Lower lobe of right lung (tissue), 2 donors: ENCODE measurements around the gene PTPRCAP. TPM values are rescaled to one million over a fixed set of nuclear protein-coding genes. Genes with fewer than 3 reads are reported as not detected.

Experiments
- ATAC-seq, 2 donors: fragments of 200-7000 bp; cut with Tn5 transposase; one replicate each; pipeline ENCODE4 v1.9.1; 2020 to 2022; ENCODE audit warnings: mild to moderate bottlenecking in 2 of 2, moderate library complexity in 2 of 2
- DNase-seq: peaks from one replicate; pipeline ENCODE4 v3.0.0-alpha.2; 2020
- H3K27ac ChIP-seq: fragments of 200-600 bp; one replicate; pipeline ENCODE4 v1.8.0; 2022
- H3K27me3 ChIP-seq: fragments of 200-600 bp; one replicate; pipeline ENCODE4 v1.8.0; 2022; ENCODE audit warnings: low read depth
- H3K36me3 ChIP-seq: fragments of 200-600 bp; one replicate; pipeline ENCODE4 v1.8.0; 2022; ENCODE audit warnings: mild to moderate bottlenecking
- H3K4me1 ChIP-seq: fragments of 200-600 bp; one replicate; pipeline ENCODE4 v1.8.0; 2022
- H3K4me3 ChIP-seq: fragments of 200-600 bp; one replicate; pipeline ENCODE4 v1.8.0; 2022; ENCODE audit warnings: mild to moderate bottlenecking
- H3K9me3 ChIP-seq: fragments of 200-600 bp; one replicate; pipeline ENCODE4 v1.8.0; 2022
- CTCF ChIP-seq: fragments of 200-600 bp; IDR thresholded peaks from one replicate; pipeline ENCODE4 v1.8.0; 2022; ENCODE audit warnings: antibody characterized with exemption, mild to moderate bottlenecking
- intact Hi-C: fragments of 100-400 bp; cut with DNase I; formaldehyde crosslinking; loops from one replicate; pipeline ENCODE4 v1.11.0; 2022
- total RNA-seq: library from RNA; stranded (reverse); fragmentation: NEBNext Ultra II Directional; extraction: Animal tissue kit (Norgen Biotek cat#: 25700); gene quantifications from one replicate; pipeline ENCODE4 v1.2.1, GENCODE V29; 2021
- donor health status: DM: no; HTN: yes; CAD: no; lungs with severe emphysema.

The PTPRCAP gene
- total RNA-seq, 1 donor from 2014 or later: 15.7 TPM

- Histone ChIP-seq H3K27ac (peak overlapping the region; percentile 92), H3K4me1 (peaks cover 38% of the 10 kb centered on the region), H3K27me3 (no peaks in the 10 kb centered on the region), H3K4me3 (peak overlapping the region; percentile 78), H3K9me3 (no peaks in the 10 kb centered on the region), H3K36me3 (peaks cover 6% of the 10 kb centered on the region)
- intact Hi-C loops: no loop called here
- TF ChIP-seq CTCF: no peak
- DNase-seq: no peak
- no peak for ATAC-seq
These were observed 32.0 kb upstream of the PTPRCAP start for GRCh38 chr11:67469508-67469811.

- Histone ChIP-seq H3K27me3 (no peaks in the 10 kb centered on the region), H3K4me3 (peak within 1 kb of the TSS; percentile 78), H3K4me1 (peaks cover 43% of the 10 kb centered on the region), H3K36me3 (peaks cover 6% of the 10 kb centered on the region), H3K9me3 (no peaks in the 10 kb centered on the region), H3K27ac (peak within 1 kb of the TSS; percentile 92)
- DNase-seq (peak; percentile 95), ATAC-seq (peak; percentile 91 to 94)
- TF ChIP-seq CTCF: peak; percentile 58
- intact Hi-C loops: no loop called here
These were observed 31.5 kb upstream of the PTPRCAP start, which contains the start of gene TMEM134 for GRCh38 chr11:67468759-67469507. TMEM134 (minus strand) TSS chr11:67469251; CDS start chr11:67469192, 59 bp downstream.

- Histone ChIP-seq H3K9me3 (no peaks in the 10 kb centered on the region), H3K27ac (peak overlapping the region; percentile 92), H3K27me3 (no peaks in the 10 kb centered on the region), H3K4me3 (peak overlapping the region; percentile 78), H3K4me1 (peaks cover 49% of the 10 kb centered on the region), H3K36me3 (peaks cover 6% of the 10 kb centered on the region)
- DNase-seq: no peak
- intact Hi-C loops: no loop called here
- TF ChIP-seq CTCF: no peak
- ATAC-seq: peak in 1 of 2 donors; percentile 0
These were observed 30.9 kb upstream of the PTPRCAP start for GRCh38 chr11:67468456-67468758.

- Histone ChIP-seq H3K27me3 (no peaks in the 10 kb centered on the region), H3K4me1 (peaks cover 49% of the 10 kb centered on the region), H3K9me3 (no peaks in the 10 kb centered on the region), H3K27ac (peak overlapping the region; percentile 92), H3K4me3 (peak overlapping the region; percentile 78), H3K36me3 (peaks cover 6% of the 10 kb centered on the region)
- intact Hi-C loops: no loop called here
- TF ChIP-seq CTCF: no peak
- DNase-seq: peak; percentile 84
- peak; percentile 14 to 54 for ATAC-seq
These were observed 30.6 kb upstream of the PTPRCAP start for GRCh38 chr11:67468056-67468455.

- TF ChIP-seq CTCF: no peak
- intact Hi-C loops: no loop called here
- H3K9me3 ChIP-seq: no peaks in the 10 kb centered on the region
- peak overlapping the region; percentile 92 for H3K27ac ChIP-seq
- no peaks in the 10 kb centered on the region for H3K27me3 ChIP-seq
- peak overlapping the region; percentile 78 for H3K4me3 ChIP-seq
- no peak for DNase-seq
- H3K36me3 ChIP-seq: peaks cover 6% of the 10 kb centered on the region
- H3K4me1 ChIP-seq: peaks cover 49% of the 10 kb centered on the region
- no peak for ATAC-seq
These were observed 29.7 kb upstream of the PTPRCAP start for GRCh38 chr11:67466962-67467771.
